ENCODE data around the gene PTPN18.

The PTPN18 gene

DNA sequence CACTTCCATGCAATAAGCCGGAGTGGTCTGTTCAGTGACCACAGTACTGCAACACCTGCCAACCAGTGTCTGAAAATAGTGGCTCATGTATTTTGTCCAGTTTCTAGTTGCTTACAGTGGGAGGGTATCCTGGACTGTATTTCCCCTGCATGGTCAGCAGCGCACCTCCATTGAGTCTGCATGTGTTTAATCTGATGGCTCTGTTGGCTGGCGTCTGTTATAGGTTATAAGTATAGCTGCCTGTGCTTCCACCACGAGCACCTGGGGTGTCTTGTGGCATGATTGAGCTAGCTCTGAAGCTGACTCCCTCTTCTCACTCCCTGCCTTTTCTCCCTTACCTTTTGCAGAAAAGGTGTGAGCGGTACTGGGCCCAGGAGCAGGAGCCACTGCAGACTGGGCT, 12.9 kb downstream of the PTPN18 start:
- DNase-seq = no peak

DNA sequence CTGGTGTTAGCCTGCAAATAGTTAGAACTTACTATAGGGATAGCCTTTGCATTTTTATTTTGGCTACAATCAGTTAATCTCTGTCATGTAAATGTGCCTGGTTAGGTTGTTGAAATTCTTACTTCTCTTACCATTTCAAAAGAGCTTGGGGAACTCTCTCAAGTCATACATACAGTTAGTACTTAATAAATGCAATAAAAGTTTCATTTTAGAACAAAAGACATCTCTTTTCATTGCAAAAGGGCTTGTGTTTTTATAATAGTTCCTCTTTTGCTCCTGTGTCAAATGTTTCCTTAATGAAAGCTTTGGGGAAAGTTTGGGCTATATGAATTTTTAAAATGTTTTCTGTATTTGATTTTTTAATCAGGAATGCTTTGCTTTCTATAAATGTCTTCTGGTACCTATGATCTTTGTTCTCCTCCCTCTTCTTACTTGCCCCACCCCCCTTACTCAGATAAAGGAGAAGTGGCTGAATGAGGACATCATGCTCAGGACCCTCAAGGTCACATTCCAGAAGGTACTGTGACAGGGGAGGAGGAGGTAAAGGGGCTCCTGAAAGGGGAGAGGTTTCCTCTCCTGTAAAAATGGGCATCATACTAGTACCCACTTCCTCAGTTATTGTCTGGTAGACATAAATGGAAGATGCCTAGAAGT, 13.6 kb downstream of the PTPN18 start:
- DNase-seq = no peak

DNA sequence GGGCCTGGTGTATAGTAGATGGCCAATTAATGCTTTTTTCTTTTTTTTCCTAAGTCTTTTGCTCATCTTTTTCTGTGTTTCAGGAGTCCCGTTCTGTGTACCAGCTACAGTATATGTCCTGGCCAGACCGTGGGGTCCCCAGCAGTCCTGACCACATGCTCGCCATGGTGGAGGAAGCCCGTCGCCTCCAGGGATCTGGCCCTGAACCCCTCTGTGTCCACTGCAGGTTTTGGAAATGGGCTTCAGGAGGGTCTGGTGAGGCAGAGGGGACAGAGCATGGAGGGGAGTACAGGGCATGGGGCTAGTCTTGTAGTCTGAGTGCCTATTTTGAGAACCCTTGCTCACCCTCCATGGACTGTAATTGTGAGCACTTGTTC, 14.1 kb downstream of the PTPN18 start:
- DNase-seq = no peak

DNA sequence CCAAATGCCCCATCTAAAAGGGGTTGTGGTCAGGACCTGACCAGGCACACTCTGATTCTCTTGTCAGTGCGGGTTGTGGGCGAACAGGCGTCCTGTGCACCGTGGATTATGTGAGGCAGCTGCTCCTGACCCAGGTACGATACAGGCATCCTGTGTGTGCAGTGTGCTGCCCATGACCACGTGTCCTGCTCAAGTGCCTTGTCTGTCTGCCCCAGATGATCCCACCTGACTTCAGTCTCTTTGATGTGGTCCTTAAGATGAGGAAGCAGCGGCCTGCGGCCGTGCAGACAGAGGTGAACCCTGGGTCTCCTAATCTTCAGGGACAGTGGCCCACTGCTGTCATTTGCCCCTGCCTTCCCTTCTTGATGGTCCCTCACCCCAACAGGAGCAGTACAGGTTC, 14.6 kb downstream of the PTPN18 start:
- DNase-seq = no peak

DNA sequence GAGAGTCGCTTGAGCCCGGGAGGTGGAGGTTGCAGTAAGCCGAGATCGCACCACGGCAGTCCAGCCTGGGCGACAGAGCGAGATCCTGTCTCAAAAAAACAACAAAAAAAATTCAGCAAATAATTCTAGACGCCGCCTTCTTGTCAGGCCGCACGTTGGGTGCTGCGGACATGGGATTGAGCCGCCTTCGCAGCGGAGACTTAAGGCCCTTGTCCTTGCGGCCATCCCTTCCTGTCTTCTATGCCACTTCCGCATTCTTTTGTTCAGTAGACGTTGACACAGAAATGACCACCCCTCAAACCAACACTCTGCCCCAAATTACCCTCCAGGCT, 15.8 kb downstream of the PTPN18 start:
- no peak for DNase-seq

DNA sequence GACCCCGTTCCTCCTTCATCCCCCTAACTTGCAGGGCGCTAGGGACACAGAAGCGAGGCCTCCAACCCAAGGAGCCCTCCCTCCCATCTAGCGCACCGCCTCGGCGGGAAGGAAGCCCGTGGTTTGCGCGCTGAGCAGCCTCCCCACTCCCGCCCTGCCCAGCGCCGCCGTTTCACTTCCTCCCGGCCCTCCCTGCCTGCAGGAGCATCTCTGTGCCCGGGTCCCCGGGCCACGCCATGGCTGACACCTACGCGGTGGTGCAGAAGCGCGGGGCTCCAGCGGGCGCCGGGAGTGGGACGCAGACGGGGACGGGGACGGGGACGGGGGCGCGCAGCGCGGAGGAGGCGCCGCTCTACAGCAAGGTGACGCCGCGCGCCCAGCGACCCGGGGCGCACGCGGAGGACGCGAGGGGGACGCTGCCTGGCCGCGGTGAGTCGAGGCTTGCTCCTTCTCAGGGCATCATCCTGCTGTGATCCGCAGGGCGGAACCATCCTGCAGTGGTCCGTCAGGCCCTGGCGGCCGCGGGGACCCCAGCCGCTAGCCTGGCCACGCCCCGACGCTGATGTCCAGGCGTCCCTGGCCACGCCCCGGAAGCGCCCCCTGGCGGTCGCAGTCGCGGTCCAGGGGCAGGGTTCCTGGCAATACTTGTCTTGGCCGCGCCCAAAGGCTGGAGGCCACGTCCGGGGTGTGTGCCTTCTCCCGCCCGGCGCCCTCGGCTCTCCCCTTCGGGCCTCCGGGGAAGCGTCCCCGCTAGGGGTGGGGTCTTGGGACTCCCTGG, 16.4 kb downstream of the PTPN18 start:
- peak; percentile 25 for DNase-seq

DNA sequence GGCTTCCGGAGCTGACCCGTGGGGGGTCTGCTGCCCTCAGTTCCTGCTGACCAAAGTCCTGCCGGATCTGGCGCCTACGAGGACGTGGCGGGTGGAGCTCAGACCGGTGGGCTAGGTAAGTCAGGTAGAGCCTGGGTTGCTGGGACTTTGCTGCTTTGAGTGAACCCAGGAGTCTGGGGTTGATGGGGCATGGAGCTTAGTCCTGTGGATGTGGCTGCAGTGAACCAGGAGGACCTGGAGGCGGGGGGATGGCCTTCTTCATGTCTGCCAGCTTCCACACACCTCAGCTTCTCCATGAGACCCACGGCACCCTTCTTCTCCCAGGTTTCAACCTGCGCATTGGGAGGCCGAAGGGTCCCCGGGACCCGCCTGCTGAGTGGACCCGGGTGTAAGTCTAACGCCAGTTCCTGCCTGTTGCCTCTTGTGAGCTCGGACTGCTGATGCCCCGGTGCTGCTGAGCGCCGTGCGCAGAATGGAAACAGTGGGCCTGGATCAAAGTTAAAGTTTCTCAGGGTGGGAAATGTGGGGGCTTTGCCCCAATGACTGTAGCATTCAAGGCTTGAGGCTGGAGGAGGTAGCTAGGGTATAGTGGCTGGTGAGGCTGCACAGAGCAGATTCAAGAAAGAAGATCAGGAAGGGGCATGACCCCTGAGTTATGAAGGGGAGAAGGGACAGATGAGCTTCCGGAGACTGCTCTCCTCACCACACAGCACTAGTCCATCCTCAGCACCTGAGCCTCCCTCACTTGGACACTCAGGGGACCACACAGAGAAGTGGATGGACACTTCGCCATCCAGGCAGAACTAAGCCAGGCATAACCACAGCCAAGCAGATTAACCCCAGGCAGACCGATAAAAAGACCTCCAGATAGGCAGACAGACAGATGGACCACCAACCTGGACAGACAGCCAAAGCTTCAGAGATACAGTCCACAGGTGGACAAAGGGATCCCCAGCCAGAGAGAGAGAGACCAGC, 17.3 kb downstream of the PTPN18 start:
- no peak for DNase-seq

DNA sequence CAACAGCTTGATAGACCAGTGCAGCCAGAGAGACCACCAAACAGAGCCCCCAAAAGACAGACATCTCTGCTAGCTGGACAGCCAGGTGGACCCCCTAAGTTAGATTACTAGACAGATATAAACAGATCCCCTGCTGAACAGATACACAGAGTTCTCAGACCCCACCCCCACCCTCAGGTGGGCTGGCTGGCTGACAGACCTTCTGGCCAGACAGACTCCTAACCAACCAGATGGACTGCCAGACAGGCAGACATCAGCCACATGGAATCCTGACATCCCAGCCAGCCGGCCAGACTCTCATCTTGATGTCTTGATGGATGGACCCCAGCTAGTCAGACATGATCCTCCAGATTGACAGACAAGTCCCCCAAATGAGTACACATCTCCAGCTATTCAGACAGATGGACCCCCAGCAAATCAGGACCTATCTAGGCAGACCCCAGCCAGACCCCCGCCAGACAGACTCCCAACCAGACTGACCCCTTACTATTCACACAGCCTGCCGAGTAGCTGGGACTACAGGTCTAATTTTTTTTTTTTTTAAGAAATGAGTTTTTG, 18.0 kb downstream of the PTPN18 start:
- DNase-seq = no peak

DNA sequence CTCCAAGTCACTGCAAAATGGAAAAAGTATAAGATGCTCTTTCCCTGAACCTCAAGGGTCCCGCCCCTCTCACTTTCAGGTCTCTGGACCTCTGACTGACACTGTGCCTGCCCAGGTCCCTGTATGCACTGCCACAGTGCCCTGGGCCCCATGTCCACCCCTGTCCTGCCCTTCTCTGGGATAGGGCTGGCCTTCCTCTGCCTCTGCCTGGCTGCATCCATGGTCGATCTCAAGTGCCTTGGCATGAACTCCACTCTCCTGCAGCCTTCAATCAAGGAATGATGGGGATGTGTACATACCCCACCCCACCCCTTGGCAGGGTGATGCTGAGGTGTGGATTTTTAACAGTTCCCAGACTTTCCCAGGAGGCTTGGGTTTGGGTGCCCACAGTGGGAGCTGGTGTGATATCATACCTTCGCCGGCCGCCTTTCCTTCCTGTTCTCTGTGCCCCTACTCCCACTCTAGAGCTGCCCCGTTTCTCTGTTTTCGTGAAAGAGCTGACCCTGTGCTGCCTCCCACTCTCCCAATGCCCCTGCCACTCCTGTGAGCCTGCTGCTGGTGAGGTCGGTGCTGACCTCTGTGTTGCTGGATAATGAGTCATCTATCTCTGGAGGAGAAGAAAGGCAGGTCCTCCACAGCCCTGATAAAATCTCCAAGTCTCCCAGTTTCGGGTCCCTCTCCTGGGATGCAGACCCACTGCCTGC, 18.9 kb downstream of the PTPN18 start:
- DNase-seq = no peak

DNA sequence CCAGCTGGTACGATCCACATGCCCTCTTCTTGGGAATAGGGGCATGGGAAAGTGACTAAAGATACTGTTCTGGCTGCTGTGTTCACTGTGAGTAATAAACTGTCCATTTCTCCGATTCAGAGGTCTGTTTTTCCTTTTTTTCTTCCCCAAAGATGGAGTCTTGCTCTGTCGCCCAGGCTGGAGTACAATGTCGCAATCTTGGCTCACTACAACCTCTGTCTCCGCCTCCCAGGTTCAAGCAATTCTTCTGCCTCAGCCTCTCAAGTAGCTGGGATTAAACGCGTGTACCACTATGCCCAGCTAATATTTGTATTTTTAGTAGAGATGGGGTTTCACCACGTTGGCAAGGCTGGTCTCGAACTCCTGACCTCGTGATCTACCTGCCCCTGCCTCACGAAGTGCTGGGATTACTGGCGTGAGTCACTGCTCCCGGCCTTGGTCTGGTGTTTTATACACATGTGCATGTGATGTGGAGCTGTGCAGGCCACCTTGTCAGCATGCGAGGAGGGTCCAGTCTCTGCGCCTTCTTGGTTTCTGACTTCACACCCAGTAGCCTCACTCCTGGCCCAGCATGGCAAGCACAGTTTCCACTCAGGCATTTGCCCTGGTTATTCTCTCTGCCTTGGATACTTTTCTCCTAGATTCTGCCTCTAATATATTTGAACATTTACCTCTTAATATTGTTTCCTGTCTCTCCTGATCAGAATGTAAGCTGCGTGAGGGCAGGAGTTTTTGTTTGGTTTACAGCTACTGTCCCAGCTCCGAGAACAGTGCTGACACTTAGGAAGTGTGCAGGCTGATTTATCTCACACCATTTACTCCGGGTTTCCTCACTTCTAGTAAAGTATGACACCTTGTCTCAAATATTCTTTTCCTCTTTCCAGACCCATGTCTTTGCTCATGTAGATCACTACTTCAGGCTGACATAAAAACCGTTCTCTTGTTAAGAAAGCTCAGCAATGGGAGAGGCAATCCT, 19.7 kb downstream of the PTPN18 start:
- DNase-seq = no peak

DNA sequence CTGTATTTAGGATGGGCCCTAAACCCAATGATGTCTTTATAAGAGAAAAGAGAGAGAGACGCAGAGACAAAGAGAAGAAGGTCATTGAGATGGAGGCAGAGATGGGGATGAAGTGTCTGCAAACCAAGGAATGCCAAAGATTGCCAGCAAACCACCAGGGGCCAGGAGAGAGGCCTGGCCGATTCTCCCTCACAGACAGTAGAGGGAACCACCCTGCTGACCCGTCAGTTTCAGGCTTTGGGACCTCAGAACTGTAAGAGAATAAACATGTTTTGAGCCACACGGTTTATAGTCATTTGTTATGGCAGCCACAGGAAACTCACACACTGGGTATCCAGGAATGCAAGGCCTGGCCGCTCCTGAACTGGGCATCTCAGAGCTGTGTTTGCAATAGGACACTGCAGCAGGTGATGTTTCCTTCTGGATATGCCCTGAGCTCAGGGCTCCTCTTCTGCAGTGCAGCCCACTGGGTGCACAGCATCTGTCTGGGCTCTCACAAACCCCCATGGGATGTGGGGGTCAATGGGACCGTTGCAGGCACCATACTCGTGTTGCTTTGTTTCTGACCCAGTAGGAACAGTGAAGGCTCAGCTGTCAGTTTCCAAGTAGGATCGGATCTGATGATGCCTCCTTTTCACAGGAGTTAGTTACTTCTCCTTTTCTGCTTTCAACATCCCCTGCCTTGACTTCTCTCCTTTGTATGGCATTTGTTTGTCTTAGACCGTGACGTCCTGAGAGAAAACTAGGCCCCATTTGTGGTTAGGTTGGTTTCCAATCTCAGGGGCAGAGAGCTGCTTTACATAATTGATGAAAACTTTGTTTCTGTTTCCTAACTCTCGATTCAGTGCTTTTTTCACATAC, 20.8 kb downstream of the PTPN18 start:
- DNase-seq = no peak

DNA sequence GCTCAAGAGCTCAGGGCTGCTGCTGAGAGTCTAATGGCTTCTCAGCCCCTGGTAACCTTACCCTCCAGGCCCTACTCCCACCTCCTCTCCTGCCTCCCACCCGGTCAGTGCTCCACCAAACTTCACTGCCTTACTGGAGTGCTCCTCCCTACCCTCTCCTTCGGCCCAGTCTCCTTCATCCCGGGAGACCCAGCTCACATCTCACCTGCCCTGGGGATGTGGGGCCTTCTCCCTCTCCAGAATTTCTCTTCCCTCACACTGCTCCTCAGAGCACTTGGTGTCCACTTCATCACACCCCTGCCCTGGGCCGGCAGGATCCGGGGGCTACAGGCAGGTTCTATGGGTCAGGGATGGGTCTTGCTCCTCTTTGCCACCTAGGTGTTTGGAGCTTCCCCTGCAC, 21.6 kb downstream of the PTPN18 start:
- DNase-seq = no peak

DNA sequence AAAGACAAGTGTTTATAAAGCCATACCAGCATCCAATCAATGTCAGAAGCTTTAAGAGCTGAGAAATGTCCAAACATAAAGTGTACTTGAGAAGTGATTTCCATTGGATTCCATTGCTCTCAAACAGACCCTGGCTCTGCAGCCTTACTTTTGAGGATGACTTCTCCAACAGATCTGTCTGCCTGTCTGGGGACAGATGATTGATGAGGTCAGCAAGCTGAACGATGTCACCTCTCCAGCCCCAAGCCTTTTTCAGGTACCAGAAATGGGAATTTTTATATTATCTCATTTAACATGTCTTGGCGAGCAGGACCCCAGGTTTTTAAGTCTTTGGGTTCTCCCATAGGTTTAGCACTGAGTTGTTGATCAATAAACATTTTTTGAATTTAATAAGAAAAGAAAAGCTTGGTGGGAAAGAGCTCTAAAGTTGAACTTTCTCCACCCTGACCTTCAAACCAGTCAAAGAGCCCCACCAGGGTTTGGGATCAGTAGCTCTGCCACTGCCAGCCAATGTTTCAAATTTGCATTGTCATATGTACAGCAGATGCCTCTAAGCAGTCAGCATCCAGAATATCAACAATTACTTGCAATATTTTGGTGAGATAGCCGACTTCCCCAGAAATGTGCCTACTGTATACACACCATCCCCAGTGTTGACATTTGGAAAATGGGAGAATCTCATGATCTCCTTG, 22.5 kb downstream of the PTPN18 start:
- no peak for DNase-seq

DNA sequence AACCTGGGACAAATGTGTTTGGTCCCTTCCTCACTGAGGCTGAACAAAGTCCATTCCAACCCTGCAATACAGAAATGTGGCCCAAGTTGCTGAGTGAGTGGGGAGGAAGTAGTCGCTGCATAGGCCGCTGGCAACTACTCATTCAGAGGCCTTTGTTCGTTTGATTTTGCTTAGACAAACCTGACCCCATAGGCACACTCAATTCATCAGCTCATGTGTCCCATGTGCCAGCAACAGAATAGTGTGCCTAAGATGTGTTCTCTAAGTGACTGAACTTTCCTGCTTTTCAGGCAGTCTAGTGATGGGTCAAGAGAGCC, 23.0 kb downstream of the PTPN18 start:
- no peak for DNase-seq

DNA sequence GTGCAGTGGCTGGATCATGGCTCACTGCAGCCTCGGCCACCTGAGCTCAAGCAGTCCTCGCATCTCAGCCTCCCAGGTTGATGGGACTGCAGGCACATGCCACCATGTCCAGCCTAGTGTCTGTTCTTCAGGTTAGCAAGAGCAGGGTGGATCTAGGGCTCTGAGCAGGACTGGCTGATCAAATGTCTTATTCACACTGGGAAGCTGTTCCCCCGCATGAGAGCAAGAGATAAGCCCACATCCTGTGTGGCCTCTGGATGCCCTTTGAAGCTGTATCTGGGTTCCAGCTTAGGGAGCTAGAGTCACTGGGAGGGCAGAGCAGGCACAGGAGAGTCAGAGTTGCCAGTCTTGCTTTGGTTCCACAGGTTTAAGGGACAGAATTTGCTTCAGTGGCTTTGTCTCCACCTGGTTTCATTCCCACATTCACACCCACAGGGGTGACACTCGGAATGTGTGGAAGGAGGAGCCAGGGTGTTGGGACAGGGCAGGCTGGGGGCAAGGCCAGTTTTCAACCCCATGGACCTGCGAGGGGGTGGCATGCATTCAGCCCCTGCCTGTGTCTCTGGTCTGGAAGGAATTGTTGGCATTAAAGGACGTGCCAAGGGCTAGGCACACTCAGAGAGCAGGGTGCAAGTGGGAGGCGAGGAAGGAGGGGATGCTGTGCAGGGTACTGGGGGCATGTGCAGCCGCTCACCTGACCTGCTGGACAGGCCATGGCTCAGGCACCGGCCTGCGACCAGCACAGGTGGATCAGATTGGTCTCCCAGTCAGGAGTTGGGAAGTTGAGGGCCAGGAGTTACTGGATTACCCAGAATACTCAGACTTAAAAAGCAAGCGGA, 24.5 kb downstream of the PTPN18 start:
- DNase-seq = no peak

DNA sequence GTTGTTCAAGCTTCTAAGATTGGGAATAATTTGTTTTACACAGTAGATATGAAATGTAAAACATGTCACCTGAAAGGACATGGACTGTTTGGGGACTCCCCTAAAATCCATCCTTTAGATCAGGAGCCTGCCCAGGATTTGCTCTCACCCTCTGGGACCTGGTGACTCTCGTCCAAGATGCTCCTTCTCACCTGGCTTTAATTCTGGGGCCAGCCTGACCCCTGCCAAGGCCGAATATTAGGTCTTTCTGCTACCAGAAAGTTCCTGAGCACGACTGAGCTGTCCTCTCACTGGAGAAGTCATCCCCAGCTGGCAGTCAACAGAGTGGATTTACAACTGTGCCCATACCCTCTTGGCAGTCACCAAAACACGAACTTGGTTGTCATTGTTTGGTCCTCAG, 25.3 kb downstream of the PTPN18 start:
- DNase-seq = no peak

DNA sequence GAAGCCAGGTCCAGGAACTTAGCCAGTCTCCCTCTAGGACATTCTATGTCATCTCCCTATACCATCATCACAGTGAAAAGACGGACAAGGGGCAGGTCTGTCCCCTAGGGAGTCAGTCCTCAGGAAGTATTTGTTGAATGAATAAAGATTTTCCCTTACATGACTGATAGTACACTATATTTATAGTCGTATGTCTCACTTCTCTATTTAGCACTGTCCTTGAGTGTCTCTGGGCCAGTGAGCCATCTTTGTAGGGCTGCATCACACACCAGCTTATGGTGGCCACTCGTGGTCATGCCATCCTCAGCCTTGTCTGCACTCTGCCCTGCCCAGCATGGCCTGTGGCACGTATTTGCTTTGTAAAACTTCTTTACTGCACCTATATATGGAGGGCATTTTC, 25.8 kb downstream of the PTPN18 start:
- no peak for DNase-seq

DNA sequence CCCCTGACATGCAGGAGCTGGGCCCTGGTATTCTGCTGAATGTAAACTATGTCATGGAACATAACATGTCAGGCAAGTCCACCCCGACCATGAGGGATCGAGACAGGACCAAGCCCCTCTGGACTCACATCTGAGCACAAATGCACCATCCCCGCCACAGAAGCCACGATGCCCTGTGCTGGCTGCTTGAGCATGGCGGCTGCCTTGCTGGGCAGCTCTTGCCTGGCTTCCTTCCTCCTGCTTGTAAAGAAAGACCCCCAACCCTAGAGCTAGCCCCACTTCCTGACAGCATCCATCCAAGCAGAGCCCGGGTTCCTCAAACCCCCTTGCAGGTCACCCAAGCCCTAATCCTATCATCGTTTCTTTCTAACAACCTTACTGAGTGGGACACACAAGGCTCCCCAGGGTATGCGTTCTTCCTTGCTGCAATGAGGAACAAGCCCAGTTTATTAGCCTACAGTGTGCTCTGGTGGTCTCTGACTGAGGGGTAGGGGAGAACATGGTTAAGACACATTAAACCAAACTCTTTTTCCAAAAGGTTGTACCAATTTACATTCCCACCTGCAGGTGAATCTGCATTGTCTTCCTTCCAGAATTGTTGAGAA, 26.6 kb downstream of the PTPN18 start:
- no peak for DNase-seq

DNA sequence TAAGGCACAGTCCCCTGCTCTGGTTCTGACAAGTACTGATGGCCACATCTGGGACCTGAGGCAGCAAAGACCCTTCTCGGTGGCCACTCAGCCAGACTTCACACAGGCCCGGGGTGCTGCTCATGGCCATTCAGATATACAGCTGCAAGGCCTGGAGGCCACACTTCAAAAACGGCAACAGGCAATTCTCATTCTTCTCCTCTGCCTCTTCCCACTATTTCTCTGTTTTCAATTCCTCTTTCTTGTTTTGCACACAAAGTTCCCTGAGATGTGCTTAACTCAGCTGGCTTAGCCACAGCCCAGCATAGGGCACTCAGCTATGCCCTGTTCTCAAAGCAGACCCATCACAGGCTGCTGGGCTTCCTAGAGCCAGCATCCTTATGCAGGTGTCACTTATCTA, 29.9 kb downstream of the PTPN18 start:
- DNase-seq = no peak
